Measurements from ENCODE around the gene VSTM4. TPM values are rescaled to one million over a fixed set of nuclear protein-coding genes. Genes with fewer than 3 reads are reported as not detected.

The VSTM4 gene
- total RNA-seq, 1 donor from 2014 or later, result 16.0 TPM

DNA sequence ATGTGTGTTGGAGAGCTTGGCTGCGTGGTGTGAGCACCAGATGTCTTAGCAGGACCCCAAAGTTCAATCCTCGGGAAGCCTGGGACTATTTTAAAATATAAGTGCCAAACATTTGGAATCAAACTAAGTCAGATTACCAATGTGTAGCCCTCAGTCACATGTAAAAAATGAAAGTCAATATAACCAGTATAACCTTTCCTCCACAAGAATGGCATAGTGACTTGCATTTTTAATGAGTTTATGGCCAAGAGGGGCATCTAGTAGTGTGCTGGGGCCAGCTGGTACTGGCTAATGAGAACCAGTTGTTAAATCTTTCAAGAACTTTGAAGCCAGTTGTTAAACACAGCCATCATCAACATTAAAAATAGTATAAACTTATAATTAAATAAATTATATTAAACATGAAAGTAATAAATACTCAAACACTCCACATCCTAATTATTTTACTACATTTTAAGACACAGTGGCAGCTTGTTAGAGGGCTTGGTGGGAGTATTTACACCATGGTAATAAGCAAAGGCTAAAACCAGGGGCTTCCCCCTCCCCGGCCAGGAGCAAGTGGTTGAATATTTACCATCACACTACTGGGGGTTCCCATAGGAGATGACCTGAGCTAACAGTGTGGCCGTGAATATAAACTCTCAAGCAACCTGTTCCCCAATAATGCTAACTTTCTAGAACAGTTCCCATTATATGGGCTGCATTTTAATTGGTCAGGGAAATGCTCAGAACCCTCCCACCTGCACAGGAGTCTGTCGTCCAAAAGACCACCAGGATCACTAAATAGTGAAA, 26.4 kb upstream of the VSTM4 start:
- no peak for DNase-seq (ENCODE audit: low spot score)

DNA sequence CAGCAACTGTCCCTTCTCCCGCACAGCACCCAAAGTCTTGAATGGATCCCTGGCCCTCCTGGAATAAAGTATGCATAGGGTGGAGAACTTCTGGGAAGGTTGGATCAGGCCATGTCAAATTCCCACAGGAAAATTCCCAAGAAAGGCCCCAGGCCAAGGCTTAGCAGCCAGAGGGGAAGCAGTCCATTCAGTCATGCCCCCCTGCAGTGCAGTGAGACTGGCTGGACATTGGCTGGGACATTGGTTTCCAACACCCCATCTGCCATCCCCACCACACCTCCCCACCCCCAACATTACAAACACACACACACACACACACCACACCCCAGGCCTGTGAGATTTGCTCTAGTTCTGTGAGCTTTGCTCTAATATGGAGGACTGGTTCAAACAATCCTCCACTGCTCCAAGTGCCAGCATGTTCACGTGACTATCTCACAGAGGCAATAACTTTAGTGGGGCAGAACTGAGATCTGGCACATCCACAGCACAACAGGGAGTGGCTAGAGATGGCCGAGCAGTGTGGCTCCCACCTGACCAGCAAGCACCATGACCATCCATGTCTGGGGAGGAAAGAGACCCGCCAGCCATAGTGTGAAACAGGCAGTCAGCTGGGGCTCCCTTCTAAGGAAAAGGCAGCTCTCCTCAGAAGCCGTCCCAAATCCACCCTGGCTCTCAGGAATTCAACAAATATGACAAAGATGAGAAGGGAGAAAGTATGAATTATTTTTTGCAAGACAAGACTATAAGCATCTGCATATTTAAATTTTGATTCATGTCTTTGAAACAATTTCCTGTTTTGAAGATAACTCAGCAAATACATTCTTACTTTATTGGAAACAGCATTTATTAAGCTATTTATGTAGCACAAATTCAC, 25.2 kb upstream of the VSTM4 start:
- DNase-seq (ENCODE audit: low spot score), result no peak

DNA sequence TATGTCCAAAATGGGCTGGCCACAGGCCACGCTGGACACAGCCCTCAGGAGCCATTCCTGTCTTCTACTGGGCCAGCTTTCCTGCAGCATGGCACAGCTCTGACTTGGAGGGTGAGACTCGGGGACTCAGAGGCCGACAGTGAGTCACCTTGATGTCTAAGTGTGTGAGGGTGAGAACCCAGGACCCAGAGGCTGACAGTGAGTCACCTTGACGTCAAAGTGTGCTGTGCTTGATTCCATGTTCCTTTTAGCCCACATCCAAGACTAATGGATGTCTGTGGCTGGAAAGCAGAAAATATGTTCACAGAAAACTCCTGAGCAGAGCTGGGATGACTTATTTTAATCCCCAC, 24.5 kb upstream of the VSTM4 start:
- no peak for DNase-seq (ENCODE audit: low spot score)

DNA sequence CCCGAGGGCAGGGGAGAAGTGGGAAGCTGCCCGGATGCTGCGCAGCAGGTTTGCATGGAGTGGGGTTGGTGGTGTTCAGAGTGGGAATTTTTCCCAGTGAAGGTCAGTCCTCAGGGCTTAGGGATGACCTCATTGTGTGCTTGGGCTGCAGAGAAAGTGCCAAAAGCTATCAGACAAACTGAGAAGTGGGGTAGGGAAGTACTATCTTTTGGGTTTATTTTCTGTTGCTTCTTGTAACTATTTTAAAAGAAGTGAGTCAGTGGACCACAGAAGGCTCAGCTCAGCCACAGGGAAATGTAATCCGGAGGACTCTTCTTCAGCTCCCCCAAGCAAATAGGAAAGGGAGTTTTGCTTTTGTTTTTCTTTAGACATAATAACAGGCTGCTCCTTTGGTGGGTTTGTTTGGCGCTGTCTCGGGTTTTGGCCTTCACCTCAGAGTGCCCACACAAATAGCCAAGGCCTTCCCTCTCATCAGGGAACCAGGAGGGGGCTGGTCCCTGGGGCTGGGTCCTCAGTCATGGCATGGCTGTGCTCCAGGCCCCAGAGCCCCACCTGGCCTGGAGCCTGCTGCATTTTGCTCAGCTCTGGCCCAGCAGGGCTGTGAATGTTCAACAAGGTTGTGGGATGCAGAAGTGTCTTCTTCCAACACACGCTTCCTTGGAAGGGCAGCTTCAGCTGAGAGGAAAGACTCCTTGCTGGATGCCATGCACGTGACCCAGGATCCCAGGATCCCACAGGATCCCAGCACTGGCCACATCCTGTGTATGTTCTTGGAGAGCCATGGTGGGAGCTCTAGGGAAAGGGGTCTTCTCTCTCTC, 23.9 kb upstream of the VSTM4 start:
- DNase-seq (ENCODE audit: low spot score), result no peak

DNA sequence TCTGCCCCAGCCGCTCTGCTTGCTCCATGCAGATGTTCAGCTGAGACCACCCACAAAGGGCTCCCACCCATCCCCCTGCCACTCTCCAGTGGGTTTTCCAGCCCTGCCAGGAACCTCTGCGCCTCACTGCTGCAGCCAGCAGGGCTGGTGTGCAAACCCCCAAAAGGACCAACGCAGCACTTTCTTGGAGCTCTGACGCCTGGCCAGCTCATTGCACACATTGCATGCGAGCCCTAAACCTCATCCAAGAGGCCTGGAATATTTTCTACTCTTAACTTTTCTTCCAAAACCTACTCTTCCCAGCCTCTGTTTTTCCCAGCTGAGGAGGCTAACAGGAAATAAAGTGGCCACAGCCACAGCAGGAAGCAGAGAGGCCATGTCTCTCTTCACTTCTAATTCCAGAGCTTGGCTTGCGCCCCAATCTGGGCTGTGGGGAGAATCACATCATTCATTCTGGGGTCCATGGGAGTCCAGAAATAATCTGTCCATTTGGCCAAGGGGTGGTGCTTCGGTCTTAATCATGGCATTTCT, 23.1 kb upstream of the VSTM4 start:
- DNase-seq (ENCODE audit: low spot score), result no peak

DNA sequence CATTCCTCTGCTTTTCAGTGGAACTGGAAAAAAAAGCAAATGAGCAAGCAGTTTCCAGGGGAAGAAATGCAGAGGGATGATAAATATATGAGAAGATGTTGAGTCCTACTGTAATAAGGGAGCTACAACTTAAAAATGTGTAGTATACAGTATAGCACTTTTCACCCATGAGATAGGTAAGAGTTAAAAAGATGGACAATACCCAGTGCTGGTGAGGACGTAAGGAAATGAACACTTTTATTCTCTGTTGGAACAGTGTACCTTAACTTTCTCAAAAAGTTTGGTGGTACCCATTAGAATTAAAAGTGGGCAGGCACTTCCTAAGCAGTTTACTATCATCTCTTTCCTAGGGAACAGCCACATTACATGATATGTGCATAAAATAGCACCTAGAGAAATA, 21.2 kb upstream of the VSTM4 start:
- DNase-seq (ENCODE audit: low spot score), result no peak

DNA sequence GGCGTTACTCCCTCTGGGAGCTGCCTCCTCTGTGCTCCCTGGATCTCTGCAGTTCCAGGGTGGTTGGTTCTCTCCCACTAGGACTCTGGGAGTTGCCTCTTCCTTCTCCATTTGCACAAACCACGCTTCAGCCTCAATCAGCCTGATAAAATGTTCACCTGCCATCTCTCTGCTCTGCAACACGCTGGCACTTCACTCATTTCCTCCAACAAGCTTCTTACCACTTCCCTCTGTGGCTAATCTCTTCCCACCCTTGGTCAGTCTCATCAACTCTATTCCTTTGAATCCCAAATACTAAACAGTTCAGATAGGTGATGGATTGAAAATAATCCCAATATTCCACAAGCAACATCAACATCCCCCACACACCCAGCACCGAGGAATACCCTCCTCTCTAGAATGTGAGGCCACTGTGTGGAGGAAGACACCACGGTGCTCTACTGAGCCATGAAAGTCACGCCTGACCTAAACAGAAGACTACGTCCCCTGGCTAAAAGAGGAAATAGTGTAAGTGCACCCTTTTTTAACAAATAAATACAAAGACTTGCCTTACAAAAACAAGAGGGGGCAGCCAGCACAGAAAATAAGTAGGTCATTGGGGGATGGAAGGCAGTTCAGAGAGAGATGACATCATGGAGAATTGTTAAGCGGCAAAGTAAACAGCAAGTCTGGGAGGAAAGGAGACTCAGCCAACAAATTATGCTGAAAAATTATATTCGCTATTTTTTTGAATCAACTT, 20.4 kb upstream of the VSTM4 start:
- DNase-seq (ENCODE audit: low spot score), result no peak

DNA sequence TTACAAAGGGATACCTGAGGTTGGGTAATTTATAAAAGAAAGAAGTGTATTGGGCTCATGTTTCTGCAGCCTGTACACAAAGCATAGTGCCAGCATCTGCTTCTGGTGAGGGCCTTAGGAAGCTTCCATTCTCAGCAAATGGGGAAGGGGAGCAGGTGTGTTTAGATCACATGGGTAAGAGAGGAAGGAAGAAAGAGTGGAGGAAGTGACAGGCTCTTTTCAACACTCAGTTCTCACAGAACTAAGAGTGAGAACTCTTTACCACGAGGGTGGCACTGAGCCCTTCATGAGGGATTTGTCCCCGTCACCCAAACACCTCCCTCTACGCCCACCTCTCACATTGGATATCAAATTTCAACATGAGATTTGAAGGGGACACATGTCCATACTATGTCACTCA, 19.0 kb upstream of the VSTM4 start:
- DNase-seq (ENCODE audit: low spot score), result no peak

DNA sequence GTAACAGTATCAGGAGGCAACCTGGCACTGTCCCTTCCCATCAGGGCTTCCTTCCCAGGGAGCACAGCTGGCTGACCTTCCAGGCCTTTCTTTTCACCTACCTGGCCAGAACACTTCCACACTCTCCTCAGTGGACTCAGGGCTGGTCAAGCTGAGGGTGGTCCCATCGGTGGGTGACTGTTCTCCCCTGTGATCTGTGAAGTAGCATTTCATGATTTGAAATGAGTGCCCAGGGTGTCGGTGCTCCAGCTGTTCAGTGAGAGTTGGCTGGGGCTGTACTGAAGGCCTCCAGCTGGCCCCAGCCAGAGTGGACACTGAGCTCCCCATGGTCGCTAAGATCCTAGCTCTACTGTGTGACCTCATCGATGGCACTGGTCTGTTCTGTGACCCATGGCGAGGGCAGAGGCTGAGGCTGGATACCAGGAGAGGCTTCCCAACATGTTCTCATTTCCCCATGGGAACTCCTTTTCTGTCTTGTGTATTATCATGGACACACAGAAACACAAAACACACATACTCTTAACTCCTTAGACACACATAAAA, 18.5 kb upstream of the VSTM4 start, which contains the start of gene FAM170B:
FAM170B (minus strand) TSS at position 316 of the 543 bp plus-strand sequence; CDS start at position 213, 103 bp downstream.
- DNase-seq (ENCODE audit: low spot score), result no peak

DNA sequence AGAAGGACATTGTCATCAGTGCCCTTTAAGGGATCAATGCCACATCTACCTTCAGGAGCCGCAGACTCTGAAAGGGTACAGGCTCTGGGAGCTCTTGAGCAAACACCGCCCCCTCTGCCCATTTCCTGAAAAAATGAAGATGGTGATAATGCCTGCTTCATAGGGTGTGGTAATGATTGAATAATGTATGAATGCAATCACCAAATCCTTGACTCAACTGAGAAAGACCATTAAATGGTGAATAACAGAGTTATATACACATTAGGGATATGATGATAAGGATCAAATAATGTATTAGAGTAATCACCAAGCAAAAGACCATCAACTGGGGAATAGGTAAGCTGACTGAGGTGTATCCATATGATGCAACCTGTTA, 17.0 kb upstream of the VSTM4 start:
- no peak for DNase-seq (ENCODE audit: low spot score)

DNA sequence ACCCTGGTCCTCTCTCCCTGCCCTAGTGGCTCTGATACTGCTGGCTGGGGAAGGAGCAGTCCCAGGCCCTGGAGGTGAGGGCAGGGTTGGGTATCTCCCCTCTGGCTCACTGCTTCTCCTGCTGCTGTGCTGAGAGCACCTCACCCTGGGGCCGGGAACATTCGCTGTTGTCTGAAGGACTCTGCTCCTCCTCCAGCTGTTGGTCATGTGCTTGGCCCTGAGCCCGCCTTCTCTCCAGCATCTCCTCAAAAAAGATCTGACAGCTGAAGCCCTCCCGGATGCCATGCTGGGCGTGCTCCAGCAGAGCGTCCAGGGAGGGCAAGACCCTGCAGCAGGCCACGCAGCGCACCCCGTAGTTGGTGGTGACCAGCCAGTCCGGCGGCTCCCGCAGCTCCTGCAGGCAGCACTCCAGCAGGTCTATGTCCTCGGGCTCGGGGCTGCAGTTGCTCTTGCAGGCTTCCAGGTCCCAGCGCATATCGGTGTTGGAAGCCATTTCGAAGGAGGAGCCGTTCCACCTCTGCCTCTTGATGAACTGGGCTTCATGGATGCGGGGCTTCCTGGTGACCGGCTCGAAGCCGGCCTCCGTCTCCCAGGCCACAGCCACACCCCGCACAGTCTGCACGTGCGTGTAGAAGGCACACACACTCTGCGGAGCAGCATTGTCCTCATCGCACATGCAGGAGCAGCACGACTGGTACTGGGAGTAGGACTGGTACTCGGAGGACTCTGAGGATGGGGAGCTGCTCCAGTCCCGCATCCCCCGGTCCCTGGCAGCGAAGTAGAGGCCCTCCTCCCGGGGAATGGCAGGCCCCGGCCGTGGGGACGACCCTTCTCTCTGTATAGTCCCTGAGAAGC, 16.4 kb upstream of the VSTM4 start:
- DNase-seq (ENCODE audit: low spot score), result no peak

DNA sequence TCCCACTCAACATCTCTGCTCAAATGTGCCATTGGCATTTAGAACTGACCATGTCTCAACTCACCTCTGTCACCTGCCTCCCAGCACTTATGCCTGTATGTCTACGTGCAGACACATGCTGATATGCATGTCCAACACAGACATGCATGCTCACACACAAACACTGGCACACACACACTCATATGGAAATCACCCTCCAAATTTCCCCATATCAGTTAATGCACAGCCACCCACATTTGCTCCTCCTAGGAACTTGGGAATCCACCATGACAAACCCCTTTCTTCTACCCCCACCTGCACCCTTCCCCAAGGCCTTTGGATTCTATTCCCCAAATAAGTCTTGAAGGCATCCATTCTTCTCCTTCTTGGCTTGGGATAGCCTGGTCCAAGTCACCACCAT, 14.1 kb upstream of the VSTM4 start:
- no peak for DNase-seq (ENCODE audit: low spot score)

DNA sequence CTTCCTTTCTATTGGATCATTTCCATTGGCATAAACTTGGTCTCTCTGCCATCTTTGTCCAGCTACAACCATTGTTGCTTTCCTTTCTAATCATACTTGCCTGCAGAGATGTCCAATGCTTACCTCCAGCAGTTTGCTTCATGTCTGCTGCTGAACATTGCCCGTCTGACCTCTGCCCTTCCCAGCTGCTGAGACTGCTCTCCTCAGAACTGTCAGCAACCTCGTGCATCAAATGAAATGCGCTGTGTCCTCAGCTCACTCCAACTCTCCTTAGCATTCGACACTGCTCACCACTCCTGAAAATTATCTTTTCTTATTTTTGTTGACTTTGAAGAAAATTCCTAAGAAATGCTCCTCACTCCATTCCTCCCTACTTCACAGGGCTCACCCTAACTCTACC, 13.5 kb upstream of the VSTM4 start:
- no peak for DNase-seq (ENCODE audit: low spot score)

DNA sequence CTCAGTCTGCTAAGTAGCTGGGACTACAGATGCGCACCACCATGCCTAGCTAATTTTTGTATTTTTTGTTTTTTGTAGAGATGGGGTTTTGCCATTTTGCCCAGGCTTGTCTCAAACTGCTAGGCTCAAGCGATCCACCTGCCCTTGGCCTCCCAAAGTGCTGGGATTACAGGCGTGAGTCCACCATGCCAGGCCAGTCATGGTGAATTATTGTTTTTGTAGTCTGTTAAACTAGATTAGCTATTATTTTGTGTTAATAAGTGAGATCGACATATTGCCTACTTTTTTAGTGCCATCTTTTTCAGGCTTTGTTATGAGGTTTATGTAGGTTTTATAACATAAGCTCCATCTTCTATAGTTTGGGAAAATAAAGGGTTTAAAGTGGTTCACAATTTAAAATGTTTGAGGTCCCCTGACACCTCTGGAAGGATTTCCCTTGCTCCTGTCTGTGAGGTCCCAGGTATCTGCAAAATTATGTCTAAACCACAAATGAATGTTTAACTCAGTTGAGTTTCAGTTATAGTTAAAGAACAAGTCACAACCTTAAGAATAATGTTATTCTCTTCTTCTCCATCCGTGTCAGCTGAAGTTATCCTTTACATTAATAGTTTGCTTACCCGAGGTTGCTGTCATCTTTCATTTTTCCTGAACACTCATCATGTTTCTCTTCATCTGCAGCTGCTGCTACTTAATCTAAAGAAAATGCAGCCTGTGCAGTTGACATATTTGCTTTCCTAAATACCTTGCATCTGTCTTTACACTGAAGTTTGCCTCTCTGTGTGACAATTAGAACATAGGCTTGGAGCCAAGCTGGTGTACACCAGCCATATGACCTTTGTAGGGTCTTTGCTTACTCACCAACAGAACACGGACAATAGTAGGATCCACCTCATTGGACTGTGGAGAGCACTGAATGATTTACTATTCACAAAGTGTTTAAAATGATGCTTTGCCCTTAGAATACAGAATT, 8.9 kb upstream of the VSTM4 start:
- DNase-seq (ENCODE audit: low spot score), result no peak

DNA sequence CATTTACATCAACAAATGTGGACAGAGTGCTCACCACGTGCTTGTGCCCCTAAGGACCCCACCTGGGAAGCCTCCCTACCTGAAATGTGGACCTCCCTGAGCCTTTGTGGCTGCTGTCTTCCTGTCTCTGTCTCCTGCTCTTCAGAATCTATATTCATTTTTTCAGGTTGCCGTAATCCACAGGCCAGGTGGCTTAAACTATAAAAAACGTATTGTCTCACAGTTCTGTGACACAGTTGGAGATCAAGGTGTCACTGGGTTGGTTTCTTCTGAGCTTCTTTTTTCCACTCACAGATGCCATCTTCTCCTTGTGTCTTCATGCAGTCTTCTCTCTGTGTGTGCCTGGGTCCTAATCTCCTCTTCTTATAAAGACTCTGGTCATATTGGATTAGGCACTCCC, 5.6 kb upstream of the VSTM4 start:
- no peak for DNase-seq (ENCODE audit: low spot score)

DNA sequence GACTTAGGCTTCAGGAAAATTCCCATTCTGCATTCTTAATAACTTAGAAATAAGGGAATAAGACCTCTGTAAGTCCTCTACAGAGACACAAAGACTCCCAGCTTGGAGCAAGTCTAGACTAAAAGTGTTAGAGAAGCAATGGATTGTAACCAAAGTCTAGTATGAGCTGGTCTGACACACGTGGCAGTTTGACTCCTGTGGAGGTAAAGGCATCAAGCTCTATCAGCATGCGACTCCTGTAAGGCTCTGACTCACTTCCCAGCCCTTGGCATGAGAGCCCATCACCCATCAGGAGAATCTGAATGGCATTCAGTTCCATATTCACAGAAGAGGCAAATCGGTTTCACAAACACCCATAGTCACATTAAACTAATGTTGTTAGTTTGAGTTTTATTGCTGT, 4.4 kb upstream of the VSTM4 start:
- no peak for DNase-seq (ENCODE audit: low spot score)

DNA sequence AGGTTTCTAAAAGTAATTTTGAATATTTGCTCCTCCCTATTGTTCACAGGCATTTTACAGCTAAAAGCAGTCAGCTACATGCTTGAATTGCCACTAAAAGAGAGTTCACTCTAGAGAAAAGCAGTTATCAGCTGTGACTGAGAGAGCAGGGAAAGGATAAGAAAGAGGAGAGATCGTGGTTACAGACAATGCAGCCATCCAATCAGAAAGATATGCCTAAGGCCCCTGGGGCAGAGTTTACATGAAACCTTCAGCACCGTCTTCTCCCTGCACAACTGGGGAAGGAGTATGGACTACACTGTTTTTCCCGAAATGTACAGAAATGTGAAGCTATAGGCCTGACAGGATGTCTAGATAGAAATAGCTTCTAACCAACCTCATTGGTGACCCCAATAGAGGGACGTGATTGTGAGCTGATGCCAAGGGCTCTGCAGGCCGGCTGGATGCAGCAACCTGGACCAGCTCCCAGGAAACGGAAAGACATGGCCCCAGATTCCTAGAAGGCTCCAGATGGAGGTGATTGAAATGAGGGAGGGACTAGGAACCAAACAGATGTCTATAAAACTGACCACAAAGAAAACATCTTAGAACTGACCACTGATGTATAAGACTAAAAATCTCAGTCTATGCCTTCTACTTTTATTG, 3.2 kb upstream of the VSTM4 start:
- DNase-seq (ENCODE audit: low spot score), result no peak

DNA sequence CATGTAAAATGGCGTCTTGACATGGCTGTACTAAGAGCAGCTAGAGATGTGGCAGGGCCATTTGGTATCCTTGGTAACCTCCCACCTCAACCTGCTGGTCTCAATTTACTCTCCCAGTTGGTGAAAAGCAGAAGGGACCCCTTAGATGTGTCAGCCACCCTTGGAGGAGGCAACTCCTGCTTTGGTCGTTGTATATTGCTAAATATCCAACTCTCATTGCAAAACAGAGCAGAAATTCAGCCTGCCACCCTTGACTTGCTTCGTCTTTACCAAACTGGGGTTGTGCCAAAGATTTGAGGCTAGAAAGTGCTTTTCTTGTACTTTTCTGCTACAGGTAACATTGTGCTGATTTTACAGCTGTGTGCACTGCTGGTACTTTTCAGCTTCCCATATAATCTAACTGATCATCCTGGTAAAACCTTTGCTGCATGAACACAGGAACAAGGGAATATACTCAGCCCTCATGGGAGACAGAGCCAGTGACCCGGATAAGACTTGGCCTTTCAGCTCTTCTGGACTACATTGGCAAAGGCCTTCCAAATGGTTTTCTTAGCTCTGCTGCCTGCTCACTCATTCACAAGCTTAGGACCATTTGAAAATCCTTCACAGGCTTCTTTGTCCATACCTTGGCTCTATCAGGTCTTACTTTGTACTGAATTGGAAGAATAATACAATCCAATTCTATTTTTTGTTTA, 2.2 kb upstream of the VSTM4 start:
- no peak for DNase-seq (ENCODE audit: low spot score)
